OCI-LY3 (cell line): ENCODE results near the gene ITPR1.

ENCODE experiments used
- H2AFZ ChIP-seq: fragments of 200-600, 300-600 bp; shearing (Covaris generic); 2 replicates; pipeline ENCODE4 v1.6.0; 2014; ENCODE audit warnings: antibody characterized with exemption, low read depth, low read length
- H3K27ac ChIP-seq: fragments of 200-600, 300-600 bp; sonication (generic); 2 replicates; pipeline ENCODE4 v1.5.1; 2014; ENCODE audit warnings: mild to moderate bottlenecking, low read length, moderate library complexity, mixed read lengths
- H3K27me3 ChIP-seq: fragments of 200-600, 300-600 bp; sonication (generic); 2 replicates; pipeline ENCODE4 v1.6.1; 2014; ENCODE audit warnings: low read depth, low read length, mixed read lengths
- H3K36me3 ChIP-seq: fragments of 200-600, 300-600 bp; sonication (generic); replicated peaks from 2 replicates; pipeline ENCODE3; 2014; ENCODE audit warnings: low read depth, low read length, mixed read lengths
- H3K4me1 ChIP-seq: fragments of 300-600, 200-600 bp; sonication (generic); 2 replicates; pipeline ENCODE4 v1.6.1; 2014; ENCODE audit warnings: low read length, mixed read lengths
- H3K4me2 ChIP-seq: fragments of 200-600, 300-600 bp; sonication (generic); 2 replicates; pipeline ENCODE4 v1.6.1; 2014; ENCODE audit warnings: low read length, mixed read lengths
- H3K4me3 ChIP-seq: fragments of 300-600, 200-600 bp; sonication (generic); 2 replicates; pipeline ENCODE4 v1.5.1; 2014; ENCODE audit warnings: antibody characterized with exemption, mild to moderate bottlenecking, low read length, moderate library complexity
- H3K79me2 ChIP-seq: fragments of 300-600, 200-600 bp; shearing (Covaris generic); 2 replicates; pipeline ENCODE4 v1.6.1; 2014; ENCODE audit warnings: mild to moderate bottlenecking, low read length, mixed read lengths
- H3K9ac ChIP-seq: fragments of 300-600, 200-600 bp; shearing (Covaris generic); 2 replicates; pipeline ENCODE4 v1.6.0; 2014; ENCODE audit warnings: mild to moderate bottlenecking, low read length, moderate library complexity
- H3K9me3 ChIP-seq: fragments of 200-600, 300-600 bp; shearing (Covaris generic); 2 replicates; pipeline ENCODE4 v1.6.1; 2014; ENCODE audit warnings: low read length, mixed read lengths; ENCODE audit not compliant: insufficient read depth
- H4K20me1 ChIP-seq: fragments of 200-600, 300-600 bp; sonication (generic); 2 replicates; pipeline ENCODE4 v1.6.1; 2016; ENCODE audit warnings: low read length, mixed read lengths; ENCODE audit not compliant: insufficient read depth
- EZH2phosphoT487 ChIP-seq: fragments of 200-600 bp; shearing (Covaris generic); IDR thresholded peaks from 2 replicates; pipeline ENCODE4 v1.6.1; 2018; ENCODE audit warnings: antibody characterized with exemption, mixed run types, low read depth
- TF ChIP-seq, protein P1 (sequence below): fragments of 200-600, 300-600 bp; sonication (generic); IDR thresholded peaks from 2 replicates; pipeline ENCODE4 v1.5.1; 2014; ENCODE audit warnings: antibody characterized with exemption, low read length, low read depth

Gene ITPR1

DNA sequence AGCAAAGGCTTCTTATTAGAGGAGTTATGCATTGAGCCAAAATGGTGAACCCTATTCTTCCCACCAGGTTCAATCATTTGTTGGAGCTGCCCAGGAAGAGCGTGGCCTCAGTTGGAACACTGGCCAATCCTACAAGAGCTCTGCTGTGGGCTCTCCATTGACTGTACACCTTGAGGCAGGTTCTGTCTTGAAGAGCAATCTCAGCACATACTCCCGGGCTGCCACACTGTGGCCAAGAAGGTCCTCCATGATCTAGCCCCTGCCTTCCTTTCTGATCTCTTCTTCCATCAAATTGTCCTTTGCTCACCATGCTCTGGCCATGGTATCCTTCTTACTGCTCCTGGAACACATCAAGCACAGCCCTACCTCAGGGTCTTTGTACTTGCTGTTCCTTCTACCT lies 20.4 kb upstream of the ITPR1 start:
- Histone ChIP-seq H3K9me3 (no peaks in the 10 kb centered on the region), H3K79me2 (no peaks in the 10 kb centered on the region), H3K9ac (no peak overlapping the region), H3K27ac (no peak overlapping the region), H2AFZ (no peak overlapping the region), H3K36me3 (no peaks in the 10 kb centered on the region), H3K4me3 (no peak overlapping the region), H3K27me3 (peaks cover 45% of the 10 kb centered on the region), H4K20me1 (no peaks in the 10 kb centered on the region), H3K4me2 (no peak overlapping the region), H3K4me1 (peaks cover 16% of the 10 kb centered on the region)
- TF ChIP-seq EZH2phosphoT487 = no peak
- TF ChIP-seq, protein P1, sequence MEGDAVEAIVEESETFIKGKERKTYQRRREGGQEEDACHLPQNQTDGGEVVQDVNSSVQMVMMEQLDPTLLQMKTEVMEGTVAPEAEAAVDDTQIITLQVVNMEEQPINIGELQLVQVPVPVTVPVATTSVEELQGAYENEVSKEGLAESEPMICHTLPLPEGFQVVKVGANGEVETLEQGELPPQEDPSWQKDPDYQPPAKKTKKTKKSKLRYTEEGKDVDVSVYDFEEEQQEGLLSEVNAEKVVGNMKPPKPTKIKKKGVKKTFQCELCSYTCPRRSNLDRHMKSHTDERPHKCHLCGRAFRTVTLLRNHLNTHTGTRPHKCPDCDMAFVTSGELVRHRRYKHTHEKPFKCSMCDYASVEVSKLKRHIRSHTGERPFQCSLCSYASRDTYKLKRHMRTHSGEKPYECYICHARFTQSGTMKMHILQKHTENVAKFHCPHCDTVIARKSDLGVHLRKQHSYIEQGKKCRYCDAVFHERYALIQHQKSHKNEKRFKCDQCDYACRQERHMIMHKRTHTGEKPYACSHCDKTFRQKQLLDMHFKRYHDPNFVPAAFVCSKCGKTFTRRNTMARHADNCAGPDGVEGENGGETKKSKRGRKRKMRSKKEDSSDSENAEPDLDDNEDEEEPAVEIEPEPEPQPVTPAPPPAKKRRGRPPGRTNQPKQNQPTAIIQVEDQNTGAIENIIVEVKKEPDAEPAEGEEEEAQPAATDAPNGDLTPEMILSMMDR = no peak

DNA sequence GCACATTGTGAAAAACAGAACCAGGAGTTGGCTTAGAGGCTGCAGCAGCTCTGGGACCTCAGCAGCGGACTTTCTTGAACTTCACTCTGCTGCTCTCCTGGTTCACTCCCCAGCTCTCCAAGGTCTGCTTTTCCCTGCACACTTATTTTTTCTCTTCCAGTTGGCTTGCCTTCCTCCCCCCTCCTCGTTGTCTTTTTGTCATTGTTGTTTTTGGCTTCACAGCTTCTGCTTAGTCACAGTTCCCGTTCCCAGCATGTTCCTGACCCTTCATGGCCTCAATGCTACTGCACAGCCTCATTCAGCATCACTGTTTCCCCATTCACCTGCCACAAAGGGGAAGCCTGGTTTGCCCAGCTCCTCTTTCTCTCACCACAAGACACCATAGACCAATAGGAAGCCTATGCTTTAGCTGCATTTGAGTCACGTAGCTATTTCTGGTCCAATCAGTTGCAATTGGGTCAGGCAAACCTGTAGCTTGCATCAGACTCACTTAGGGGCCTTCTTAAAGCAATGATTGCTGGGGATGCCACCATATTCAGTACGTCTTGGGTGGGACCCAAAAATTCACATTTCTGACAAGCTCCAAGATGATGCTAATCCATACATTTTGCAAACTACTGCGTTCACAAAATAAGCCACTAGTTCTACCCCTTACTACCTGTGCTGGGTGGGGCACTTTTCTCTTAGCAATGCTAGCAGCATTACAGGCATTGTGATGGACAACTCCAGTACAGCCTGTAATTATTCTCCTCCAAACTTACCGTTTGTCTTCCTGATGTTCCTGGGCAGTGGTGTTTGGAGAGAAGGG lies 18.3 kb upstream of the ITPR1 start:
- H3K9me3 ChIP-seq = no peaks in the 10 kb centered on the region
- H3K4me1 ChIP-seq = peaks cover 16% of the 10 kb centered on the region
- no peak overlapping the region for H2AFZ ChIP-seq
- H3K27me3 ChIP-seq = peaks cover 51% of the 10 kb centered on the region
- no peaks in the 10 kb centered on the region for H3K36me3 ChIP-seq
- no peaks in the 10 kb centered on the region for H4K20me1 ChIP-seq
- peak overlapping the region; percentile 55 for H3K4me2 ChIP-seq
- no peak overlapping the region for H3K9ac ChIP-seq
- H3K27ac ChIP-seq = no peak overlapping the region
- no peaks in the 10 kb centered on the region for H3K79me2 ChIP-seq
- TF ChIP-seq EZH2phosphoT487 = no peak
- TF ChIP-seq, protein P1 = no peak
- peak overlapping the region; percentile 37; the same call in 1 of the 2 replicates for H3K4me3 ChIP-seq

DNA sequence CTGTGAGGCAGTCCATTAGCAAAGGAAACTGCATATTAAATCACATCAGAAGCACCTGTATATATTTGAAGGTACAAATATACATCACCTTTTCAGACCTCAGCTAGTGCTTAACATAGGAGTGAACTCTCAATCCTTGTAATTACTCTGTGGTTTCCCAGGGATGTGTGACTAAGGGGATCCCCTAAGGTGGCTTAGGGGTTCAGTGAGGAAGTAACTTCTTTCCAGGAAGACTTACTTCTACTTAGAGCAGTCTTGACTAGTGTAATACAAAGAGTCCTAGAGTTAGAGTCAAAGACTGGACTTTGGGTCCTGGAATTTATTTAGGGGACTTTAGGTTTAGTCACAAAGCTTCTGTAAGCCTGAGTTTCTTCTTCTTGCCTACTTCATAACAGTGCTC lies 17.3 kb upstream of the ITPR1 start:
- Histone ChIP-seq H3K9ac (no peak overlapping the region), H3K4me3 (no peak overlapping the region), H3K4me1 (peaks cover 16% of the 10 kb centered on the region), H4K20me1 (no peaks in the 10 kb centered on the region), H3K36me3 (no peaks in the 10 kb centered on the region), H3K9me3 (no peaks in the 10 kb centered on the region), H3K27ac (no peak overlapping the region), H3K79me2 (no peaks in the 10 kb centered on the region), H3K4me2 (no peak overlapping the region), H2AFZ (no peak overlapping the region), H3K27me3 (peaks cover 50% of the 10 kb centered on the region)
- TF ChIP-seq, protein P1 = no peak
- TF ChIP-seq EZH2phosphoT487 = no peak

DNA sequence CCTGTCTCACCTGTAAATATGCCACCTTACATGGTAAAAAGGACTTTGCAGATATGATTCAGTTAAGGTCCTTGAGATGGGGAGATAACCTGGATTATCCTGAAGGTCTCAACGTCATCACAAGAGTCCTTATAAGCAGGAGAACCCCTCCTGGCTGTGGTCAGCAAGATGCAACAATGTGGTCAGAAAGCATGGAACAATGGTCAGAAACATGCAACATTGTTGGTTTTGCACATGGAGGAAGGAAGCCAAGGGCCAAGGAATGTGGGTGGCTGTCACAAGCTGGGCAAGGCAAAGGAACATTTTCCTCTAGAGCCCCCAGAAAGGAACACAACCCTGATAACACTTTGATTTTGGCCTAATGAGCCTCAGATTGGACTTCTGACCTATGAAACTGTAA lies 16.7 kb upstream of the ITPR1 start:
- Histone ChIP-seq H3K9ac (no peak overlapping the region), H2AFZ (no peak overlapping the region), H4K20me1 (no peaks in the 10 kb centered on the region), H3K4me3 (no peak overlapping the region), H3K27ac (no peak overlapping the region), H3K4me2 (no peak overlapping the region), H3K27me3 (peaks cover 50% of the 10 kb centered on the region), H3K4me1 (peaks cover 16% of the 10 kb centered on the region), H3K9me3 (no peaks in the 10 kb centered on the region), H3K36me3 (no peaks in the 10 kb centered on the region), H3K79me2 (no peaks in the 10 kb centered on the region)
- TF ChIP-seq EZH2phosphoT487 = no peak
- TF ChIP-seq, protein P1 = no peak
